Pericardium fibroblast (primary cell): ENCODE measurements around the gene OSBPL3. TPM values are rescaled to one million over a fixed set of nuclear protein-coding genes. Genes with fewer than 3 reads are reported as not detected.

ENCODE experiments used
- total RNA-seq: library from RNA; depleted of rRNA; stranded (reverse); fragments of >200 nt; gene quantifications from 2 replicates; pipeline ENCODE4 v1.2.3, GENCODE V29; 2015

Gene OSBPL3, protein sequence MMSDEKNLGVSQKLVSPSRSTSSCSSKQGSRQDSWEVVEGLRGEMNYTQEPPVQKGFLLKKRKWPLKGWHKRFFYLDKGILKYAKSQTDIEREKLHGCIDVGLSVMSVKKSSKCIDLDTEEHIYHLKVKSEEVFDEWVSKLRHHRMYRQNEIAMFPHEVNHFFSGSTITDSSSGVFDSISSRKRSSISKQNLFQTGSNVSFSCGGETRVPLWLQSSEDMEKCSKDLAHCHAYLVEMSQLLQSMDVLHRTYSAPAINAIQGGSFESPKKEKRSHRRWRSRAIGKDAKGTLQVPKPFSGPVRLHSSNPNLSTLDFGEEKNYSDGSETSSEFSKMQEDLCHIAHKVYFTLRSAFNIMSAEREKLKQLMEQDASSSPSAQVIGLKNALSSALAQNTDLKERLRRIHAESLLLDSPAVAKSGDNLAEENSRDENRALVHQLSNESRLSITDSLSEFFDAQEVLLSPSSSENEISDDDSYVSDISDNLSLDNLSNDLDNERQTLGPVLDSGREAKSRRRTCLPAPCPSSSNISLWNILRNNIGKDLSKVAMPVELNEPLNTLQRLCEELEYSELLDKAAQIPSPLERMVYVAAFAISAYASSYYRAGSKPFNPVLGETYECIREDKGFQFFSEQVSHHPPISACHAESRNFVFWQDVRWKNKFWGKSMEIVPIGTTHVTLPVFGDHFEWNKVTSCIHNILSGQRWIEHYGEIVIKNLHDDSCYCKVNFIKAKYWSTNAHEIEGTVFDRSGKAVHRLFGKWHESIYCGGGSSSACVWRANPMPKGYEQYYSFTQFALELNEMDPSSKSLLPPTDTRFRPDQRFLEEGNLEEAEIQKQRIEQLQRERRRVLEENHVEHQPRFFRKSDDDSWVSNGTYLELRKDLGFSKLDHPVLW
- 2.5 and 3.4 TPM in 2 replicates for total RNA-seq

DNA sequence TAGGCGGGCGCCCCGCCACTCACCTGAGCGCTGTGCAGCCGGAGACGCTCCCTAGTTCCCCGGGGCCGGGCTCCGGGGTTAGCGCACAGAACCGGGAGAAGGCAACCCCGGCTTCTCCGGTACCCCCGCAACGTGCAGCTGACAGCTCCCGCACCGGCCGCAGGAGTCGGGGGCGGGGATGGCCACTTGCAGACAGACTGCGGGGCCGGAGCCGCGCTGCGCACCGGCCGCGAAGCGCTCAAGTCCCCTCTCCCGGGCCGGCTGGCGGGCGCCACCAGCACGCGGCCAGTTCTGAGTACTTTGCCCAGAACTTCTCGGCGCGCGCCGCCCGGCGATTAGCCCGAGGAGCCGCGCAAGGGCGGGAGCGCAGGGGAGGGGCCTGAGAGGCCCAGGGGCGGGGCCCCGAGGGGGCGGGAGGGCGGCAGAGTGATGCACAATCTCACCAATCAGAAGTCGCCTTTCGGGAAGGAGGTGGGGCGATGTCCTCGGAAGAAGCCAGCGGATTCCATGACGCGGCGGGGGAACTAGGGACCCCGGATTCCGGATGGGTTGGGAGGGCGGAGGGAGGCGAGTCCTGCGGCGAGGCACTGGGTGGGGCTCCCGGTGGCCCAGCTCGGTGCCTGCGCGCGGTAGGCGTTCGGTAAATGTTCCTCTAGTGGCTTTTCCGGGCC is at the start of gene OSBPL3:
TSS of gene OSBPL3 (minus strand) at position 316 of the 671 bp plus-strand sequence. CDS start 87,706 bp downstream, outside the sequence.

DNA sequence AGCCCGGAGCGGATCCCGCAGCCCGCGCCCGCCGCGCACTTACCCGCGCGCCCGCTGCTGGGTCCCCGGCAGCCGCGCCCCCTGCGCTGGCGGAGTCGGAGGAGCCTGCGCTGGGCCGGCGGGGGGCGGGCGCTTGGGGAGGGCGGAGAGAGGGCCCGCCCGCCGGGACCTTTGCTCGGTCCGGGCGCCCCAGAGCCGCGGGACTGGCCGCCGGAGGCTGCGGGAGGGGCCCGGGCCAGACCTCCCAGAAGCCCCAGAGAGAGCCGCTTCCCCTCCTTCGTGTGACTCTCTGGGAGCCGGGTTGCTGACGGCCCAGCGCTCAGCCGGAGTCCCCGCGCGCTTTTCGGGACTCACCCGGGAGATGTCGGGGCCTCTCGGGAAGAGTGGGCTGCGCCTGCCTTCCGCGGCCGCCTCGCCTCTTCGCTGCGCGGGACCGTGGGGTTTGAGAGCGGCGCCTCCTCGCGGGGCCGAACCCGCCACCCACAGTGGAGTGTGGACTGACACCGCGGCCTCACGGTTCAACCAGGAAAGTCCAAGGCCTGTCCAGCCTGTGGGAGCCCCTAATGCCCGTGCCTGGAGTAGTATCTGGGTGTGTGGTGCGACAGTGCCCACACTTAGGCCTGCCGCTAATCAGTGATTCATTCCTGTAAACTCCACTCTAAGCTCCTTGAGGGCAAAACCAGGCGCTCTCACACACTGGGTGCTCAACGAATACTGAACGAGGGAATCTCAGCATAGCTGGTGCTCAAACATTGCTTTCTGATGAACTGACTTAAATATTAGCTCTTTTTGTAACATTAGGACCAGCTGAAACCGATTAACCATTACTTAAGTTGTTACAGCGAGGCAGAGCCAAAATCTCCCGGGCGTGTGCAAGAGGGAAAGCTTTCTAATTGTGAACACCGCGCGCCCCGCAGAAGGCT is 222.4 kb downstream of the OSBPL3 start, which contains the start of gene GSDME:
TSS of gene GSDME (minus strand) at position 112 of the 923 bp plus-strand sequence. CDS start 7,690 bp downstream, outside the sequence.

Other genes starting within 250 kb of the OSBPL3 start
- 6.6 and 47.0 TPM in 2 replicates for gene GSDME, start 222.7 kb downstream of the OSBPL3 start, total RNA-seq
- 18.3 and 25.6 TPM in 2 replicates for gene CYCS, start 145.1 kb upstream of the OSBPL3 start, total RNA-seq
- gene NPVF, start 248.3 kb upstream of the OSBPL3 start, total RNA-seq = not detected in 2 replicates